A549 (cell line): Measurements from ENCODE around the gene NAV2.

Source experiments
- BHLHE40 ChIP-seq: IDR thresholded peaks from 2 replicates; pipeline ENCODE4 v1.6.1; 2012; ENCODE audit warnings: low read depth, low read length, inconsistent platforms
- CEBPB ChIP-seq, 2 experiments: fragments of >200 bp in 1 of 2; sonication (Bioruptor Twin) in 1 of 2; formaldehyde crosslinking in 1 of 2; IDR thresholded peaks; 2 replicates each; pipeline ENCODE4 v1.6.1; 2012 to 2016
- EHMT2 ChIP-seq: fragments of 200-600 bp; sonication (generic); IDR thresholded peaks from 2 replicates; pipeline ENCODE4 v1.6.1; 2016; ENCODE audit warnings: antibody characterized with exemption, low read depth, mild to moderate bottlenecking, moderate library complexity
- EP300 ChIP-seq, 2 experiments: fragments of >200 bp; sonication (Bioruptor Twin); formaldehyde crosslinking; IDR thresholded peaks; 2 replicates in 1 of 2; 3 replicates in 1 of 2; pipeline ENCODE4 v1.6.1; 2016 to 2017
- HDAC2 ChIP-seq: fragments of 200-600 bp; sonication (generic); IDR thresholded peaks from 2 replicates; pipeline ENCODE4 v1.6.1; 2016
- HOXA7 ChIP-seq: fragments of 250-450 bp; sonication (Bioruptor Pico); IDR thresholded peaks from 2 replicates; pipeline ENCODE4 v1.5.0; 2020; ENCODE audit warnings: mild to moderate bottlenecking, moderate library complexity
- JUN ChIP-seq, 2 experiments: fragments of >200 bp; sonication (Bioruptor Twin); formaldehyde crosslinking; IDR thresholded peaks; 2 replicates in 1 of 2; 3 replicates in 1 of 2; pipeline ENCODE4 v1.6.1; 2016 to 2017
- JUNB ChIP-seq: fragments of >200 bp; sonication (Bioruptor Twin); formaldehyde crosslinking; IDR thresholded peaks from 2 replicates; pipeline ENCODE4 v1.6.1; 2016
- POLR2A ChIP-seq: IDR thresholded peaks from 2 replicates; pipeline ENCODE4 v1.6.1; 2012; ENCODE audit warnings: mild to moderate bottlenecking, low read length
- RAD21 ChIP-seq, 2 experiments: fragments of >200 bp in 1 of 2; sonication (Bioruptor Twin) in 1 of 2; formaldehyde crosslinking in 1 of 2; IDR thresholded peaks in 1 of 2; conservative IDR thresholded peaks in 1 of 2; 2 replicates in 1 of 2; 3 replicates in 1 of 2; pipeline ENCODE4 v1.6.1; 2012 to 2018; ENCODE audit warnings: inconsistent platforms in 1 of 2
- REST ChIP-seq: fragments of 200-600 bp; sonication (generic); IDR thresholded peaks from 2 replicates; pipeline ENCODE4 v1.6.1; 2016; ENCODE audit warnings: antibody characterized with exemption, mild to moderate bottlenecking, moderate library complexity
- SMC3 ChIP-seq: fragments of >200 bp; sonication (Bioruptor Twin); formaldehyde crosslinking; IDR thresholded peaks from 3 replicates; pipeline ENCODE4 v1.6.1; 2018; ENCODE audit warnings: inconsistent platforms
- TF ChIP-seq, protein P1 (sequence below): fragments of >200 bp; sonication (Bioruptor Twin); formaldehyde crosslinking; IDR thresholded peaks from 3 replicates; pipeline ENCODE4 v1.5.1; 2016
- TF ChIP-seq, protein P2 (sequence below): IDR thresholded peaks from 2 replicates; pipeline ENCODE4 v1.6.1; 2012; ENCODE audit warnings: low read depth, borderline replicate concordance

DNA sequence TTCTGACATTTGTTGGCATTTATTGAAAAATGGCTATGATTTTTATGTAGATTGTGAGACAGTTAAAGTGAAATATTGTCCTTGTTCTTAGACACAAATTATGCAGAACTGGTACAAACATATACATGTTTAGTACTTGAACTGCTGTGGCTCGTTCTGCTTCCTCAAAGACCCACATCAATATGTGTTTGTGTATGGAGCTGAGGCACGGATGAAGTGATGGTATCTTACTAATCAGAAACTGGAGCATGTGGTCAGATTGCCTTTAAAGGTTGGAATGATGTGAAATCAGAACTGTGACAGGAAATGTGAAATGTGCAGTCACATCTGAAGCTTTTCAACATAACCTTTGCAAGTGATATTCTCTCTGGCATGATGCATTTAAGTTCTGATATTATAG, 130.4 kb downstream of the NAV2 start:
- no peak for TF ChIP-seq REST
- TF ChIP-seq HOXA7 (CRISPR knock-in tag), result no peak
- TF ChIP-seq POLR2A, result no peak
- no peak for TF ChIP-seq EP300 (IDR thresholded peaks at IDR 0.05)
- TF ChIP-seq, protein P1, sequence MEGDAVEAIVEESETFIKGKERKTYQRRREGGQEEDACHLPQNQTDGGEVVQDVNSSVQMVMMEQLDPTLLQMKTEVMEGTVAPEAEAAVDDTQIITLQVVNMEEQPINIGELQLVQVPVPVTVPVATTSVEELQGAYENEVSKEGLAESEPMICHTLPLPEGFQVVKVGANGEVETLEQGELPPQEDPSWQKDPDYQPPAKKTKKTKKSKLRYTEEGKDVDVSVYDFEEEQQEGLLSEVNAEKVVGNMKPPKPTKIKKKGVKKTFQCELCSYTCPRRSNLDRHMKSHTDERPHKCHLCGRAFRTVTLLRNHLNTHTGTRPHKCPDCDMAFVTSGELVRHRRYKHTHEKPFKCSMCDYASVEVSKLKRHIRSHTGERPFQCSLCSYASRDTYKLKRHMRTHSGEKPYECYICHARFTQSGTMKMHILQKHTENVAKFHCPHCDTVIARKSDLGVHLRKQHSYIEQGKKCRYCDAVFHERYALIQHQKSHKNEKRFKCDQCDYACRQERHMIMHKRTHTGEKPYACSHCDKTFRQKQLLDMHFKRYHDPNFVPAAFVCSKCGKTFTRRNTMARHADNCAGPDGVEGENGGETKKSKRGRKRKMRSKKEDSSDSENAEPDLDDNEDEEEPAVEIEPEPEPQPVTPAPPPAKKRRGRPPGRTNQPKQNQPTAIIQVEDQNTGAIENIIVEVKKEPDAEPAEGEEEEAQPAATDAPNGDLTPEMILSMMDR, result no peak
- TF ChIP-seq HDAC2, result no peak
- TF ChIP-seq, protein P2, sequence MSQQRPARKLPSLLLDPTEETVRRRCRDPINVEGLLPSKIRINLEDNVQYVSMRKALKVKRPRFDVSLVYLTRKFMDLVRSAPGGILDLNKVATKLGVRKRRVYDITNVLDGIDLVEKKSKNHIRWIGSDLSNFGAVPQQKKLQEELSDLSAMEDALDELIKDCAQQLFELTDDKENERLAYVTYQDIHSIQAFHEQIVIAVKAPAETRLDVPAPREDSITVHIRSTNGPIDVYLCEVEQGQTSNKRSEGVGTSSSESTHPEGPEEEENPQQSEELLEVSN, result no peak
- no peak for TF ChIP-seq JUNB
- no peak for TF ChIP-seq CEBPB (IDR thresholded peaks at IDR 0.05)
- no peak for TF ChIP-seq EHMT2
- TF ChIP-seq RAD21 (conservative IDR thresholded peaks at IDR 0.05 in 1 of 2, IDR thresholded peaks at IDR 0.05 in 1 of 2), result no peak
- no peak for TF ChIP-seq BHLHE40
- TF ChIP-seq SMC3, result no peak
- no peak for TF ChIP-seq JUN (IDR thresholded peaks at IDR 0.05)
